HPDE6-E6E7 (cell line): Measurements from ENCODE around the gene THRSP.
A peak's percentile ranks its signal among the peaks of the same experiment; 100 is the strongest.
"Not testable (repeated sequence)": the region's sequence is repeated elsewhere in the genome, so short reads cannot be mapped to it uniquely, and the experiment has no call there.

Experiments
- DNase-seq: peaks from one replicate; pipeline ENCODE4 v3.0.0; 2011; ENCODE audit warnings: missing footprints; ENCODE audit errors: extremely low spot score

Gene THRSP

DNA sequence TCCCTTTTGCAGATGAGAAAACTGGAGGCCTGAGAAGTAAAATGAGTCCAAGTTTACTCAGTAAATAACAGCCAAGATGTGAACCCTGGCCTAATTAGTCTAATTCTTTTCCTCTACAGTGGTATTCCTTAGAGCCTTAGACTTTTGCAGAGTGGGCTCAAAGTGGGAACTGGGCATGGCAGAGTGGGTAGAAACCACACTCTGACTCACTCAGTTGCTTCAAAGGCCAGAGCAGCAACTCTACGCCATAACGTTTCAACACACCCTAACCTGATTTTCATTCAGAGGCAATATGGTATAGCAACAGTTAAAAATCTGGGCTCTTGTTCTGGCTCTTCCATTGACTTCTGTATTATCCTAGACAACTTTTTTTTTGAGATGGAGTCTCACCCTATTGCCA is 2.8 kb downstream of the THRSP start:
- no peak for DNase-seq

DNA sequence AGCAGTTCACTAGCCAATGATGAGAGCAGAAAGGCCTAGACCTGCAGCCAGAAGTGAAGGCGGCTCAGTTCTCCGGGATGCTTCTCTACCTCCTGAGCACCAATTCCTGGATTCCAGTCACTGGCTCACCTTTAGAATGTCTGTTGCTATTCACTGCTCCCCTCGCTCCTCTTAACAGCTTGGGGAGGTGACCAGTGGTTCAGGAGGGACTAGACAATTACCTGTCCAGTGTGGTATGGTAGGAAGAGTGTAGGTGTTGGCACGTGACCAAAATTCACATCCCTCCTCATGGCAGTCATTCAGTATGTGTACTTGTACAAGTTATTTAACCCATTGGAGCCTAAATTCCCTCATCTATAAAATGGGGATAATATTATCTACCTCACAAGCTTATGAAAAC is 4.0 kb downstream of the THRSP start:
- DNase-seq: no peak

DNA sequence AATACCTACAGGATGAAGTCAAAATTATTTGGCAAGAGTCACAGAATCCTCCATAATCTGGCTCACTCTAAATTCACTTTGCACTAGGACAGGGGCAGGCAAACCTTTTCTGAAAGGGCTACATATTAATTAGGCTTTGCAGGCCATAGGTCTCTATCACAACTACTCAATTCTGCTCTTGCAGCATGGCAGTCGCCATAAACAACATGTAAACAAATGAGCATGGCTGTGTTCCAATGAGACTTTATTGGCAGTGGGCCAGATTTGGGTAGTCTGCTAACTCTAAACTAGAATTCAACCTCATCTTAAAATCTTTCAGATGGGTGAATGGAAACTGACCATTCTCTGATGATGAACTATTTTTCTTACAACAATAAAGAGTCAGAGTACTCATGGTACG is 5.8 kb downstream of the THRSP start:
- no peak for DNase-seq

GRCh38 chr11:78070621-78071020 is 7.0 kb downstream of the THRSP start:
- DNase-seq: no peak

- DNase-seq: no peak
Measured at GRCh38 chr11:78071717-78072116, 8.1 kb downstream of the THRSP start.

DNA sequence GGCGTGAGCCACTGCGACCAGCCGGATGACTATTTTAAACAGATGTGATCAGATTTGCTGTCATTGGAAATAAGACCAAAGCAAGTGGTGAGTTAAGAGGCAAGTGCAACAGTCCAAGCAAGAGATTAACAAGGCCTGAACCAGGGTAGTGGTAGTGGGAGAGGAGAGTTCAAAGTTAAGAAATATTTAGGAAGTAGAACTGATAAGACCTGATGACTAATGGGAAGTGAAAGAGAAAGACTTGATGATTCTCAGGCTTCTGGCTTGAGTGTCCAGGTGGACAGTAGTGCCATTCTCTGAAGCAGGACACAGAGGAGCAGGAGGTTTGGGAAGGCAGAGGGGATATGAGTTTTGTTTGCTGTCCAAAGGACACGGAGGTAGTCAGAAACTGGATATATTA is 8.8 kb downstream of the THRSP start:
- no peak for DNase-seq

DNA sequence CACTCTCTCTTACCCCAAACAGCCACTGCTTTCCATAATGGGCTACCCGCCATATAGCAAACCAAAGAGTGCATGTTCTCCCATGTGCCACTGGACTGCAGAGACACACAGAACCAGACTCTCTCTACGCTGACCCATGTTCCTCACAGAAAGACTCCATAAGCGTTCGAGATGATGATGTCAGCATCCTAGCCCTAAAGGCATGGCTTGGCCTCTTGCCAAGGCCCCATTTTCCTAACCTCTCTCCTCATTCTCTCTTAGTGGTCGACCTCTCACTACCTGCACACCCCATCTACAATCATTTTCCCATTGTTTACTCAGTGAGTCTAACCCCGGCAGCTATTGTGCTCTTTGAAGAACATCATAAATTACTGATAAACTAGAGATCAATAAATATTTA is 11.1 kb downstream of the THRSP start:
- DNase-seq: no peak

GRCh38 chr11:78076733-78077403 is 13.2 kb downstream of the THRSP start:
- DNase-seq: no peak

- DNase-seq: not testable (repeated sequence)
Measured at GRCh38 chr11:78077592-78077991, 13.9 kb downstream of the THRSP start.

DNA sequence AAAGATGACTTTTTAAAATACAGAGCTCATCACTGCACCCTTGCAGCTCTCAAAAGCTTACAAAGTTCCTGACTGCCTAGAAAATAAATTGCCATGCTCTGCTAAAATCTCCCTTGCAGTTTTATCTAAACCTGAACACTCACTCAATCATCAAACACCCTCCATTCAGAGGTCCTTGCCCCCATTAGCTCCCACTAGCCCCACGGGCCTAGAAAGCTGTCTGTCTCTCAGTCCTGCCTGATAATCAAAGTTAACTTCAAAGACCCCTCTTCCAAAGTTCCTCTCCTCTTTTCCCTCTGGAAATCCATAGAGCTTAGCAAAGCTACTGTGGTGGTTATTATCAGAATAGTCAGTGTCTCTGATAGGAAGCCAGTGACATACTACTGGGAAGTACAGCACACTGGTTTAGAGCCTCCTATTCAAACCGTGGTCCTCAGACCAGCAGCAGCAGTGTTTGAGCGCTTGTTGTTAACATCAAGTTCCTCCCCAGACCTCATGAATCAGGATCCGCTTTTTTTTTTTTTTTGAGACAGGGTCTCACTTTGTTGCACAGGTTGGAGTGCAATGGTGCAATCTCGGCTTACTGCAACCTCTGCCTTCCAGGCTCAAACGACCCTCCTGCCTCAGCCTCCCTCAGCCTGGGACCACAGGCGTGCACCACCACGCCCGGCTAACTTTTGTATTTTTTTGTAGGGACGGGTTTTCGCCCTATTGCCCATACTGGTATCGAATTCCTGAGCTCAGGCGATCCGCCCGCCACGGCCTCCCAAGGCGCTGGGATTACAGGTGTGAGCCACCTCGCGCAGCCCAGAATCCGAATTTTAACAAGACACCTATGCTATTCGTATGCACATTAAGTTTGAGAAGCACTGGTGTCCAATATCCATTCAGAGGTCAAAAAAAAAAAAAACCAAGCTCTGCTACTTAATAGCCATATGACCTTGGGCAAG is 14.8 kb downstream of the THRSP start:
- no peak for DNase-seq

DNA sequence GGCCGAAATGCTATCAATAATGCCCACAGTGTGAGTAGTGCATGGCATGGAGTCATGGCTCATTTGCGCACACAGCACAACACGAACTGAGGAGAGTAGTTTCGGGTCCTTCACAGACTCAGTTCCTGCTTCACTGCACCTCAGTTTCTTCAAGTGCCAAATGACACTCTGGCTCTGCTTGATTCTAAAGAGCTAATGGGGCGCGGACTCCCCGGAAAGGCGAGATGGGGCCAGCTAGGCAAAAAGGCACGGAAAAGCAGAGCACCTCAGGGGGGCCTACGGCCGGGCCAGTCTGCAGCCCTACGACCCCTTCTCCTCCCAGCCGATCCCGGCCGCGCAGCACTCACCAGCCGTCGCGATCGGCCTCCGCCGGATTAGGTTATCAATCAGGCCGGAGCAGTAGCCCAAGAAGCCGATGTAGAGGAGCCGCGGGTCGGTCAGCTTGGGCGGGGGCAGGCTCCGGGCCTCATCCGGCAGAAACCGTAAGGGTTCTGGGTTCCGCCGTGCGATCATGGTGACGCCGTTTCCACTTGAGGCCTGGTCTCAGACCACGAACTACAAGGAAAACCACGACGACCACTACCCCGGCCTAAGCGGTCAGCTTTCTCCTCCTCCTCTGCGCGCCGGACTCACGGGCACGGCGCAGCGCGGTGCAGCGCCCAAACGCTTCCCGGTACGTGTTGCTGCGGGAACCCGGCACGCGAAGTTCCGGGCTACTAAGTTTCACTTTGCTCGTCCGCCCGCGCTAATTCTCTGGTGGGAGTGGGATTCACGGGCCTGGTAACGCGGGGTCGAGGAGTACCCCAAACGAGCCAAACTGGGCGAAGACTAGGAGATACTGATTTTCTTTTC is 15.8 kb downstream of the THRSP start, which contains the start of gene NDUFC2:
TSS of gene NDUFC2 (minus strand) at position 631 of the 852 bp plus-strand sequence. CDS start at position 513, 118 bp downstream.
- peak; percentile 79 for DNase-seq

DNA sequence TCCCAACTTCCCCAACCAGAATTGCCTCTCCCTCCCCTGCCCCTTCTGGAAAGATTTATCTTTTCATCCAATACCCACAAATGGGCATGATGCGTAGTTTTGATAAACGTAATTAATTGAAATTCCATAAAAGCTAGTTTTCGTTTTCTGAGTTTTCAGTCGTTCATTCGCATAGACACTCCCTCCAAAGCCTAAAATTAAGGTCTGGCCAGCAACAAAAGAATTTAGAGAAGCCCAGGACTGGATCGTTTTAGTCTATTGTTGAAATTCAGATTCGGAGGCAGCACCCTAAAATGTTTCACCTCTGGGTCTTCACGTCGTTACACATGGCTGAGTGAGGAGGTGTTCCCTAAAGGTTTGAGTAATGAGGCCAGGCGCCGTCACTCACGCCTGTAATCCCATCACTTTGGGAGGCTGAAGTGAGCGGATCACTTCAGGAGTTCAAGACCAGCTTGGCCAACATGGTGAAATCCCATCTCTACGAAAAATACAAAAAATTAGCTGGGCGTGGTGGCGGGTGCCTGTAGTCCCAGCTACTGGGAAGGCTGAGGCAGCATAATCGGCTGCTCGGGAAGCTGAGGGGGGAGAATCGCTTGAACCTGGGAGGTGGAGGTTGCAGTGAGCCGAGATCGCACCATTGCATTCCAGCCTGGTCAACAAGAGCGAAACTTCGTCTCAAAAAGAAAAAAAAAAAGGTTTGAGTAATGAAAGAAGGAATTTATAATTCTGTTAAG is 16.6 kb downstream of the THRSP start:
- no peak for DNase-seq

- DNase-seq: no peak
Measured at GRCh38 chr11:78080818-78081495, 17.3 kb downstream of the THRSP start.

- no peak for DNase-seq
Measured at GRCh38 chr11:78081583-78081982, 17.9 kb downstream of the THRSP start.

DNA sequence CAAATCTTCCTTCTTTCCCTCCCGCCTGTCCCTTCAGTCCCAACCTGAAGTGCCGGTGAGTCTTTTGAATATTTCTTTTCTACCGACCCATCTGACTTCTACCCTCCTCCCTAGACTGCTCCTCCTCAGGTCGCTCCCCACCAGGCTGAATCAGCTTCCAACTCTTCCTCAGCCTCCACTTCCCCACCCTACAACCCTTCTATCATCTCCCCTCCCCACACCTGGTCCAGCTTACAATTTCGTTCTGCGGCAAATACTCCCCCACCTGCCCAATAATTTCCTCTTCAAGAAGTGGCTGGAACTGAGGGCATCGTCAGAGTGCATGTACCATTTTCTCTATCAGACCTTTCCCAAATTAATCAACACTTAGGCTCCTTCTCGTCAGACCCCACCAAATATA is 18.5 kb downstream of the THRSP start:
- no peak for DNase-seq

GRCh38 chr11:78083021-78083420 is 19.4 kb downstream of the THRSP start:
- no peak for DNase-seq

GRCh38 chr11:78084506-78084905 is 20.8 kb downstream of the THRSP start:
- not testable (repeated sequence) for DNase-seq

- DNase-seq: no peak
Measured at GRCh38 chr11:78085972-78086371, 22.3 kb downstream of the THRSP start.

GRCh38 chr11:78086521-78087074 is 22.9 kb downstream of the THRSP start:
- not testable (repeated sequence) for DNase-seq

DNA sequence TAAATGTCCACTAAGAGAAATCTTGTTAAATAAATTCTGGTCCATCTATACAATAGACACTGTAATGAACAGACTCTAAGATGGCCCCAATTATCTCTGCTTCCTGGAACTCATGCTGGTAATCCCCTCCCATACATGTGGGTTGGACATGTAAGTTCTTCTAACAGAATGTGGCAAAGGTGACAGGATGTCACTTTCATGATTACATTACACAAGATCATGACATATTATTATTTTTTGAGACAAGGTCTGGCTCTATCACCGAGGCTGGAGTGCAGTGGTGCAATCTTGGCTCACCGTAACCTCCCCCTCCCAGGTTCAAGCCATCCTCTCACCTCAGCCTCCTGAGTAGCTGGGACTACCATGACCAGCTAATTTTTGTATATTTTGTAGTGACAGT is 30.6 kb downstream of the THRSP start:
- no peak for DNase-seq
